ENCODE results near the gene FAM98C.

GRCh38 chr19:38385057-38385803 is 17.7 kb upstream of the FAM98C start:
- TF ChIP-seq CTCF (IDR thresholded peaks at IDR 0.05): no peak
- no peak for TF ChIP-seq POLR2A (IDR thresholded peaks at IDR 0.05)
